Measurements from ENCODE around the gene PLA2G6. TPM values are rescaled to one million over a fixed set of nuclear protein-coding genes. Genes with fewer than 3 reads are reported as not detected.
A peak's percentile ranks its signal among the peaks of the same experiment; 100 is the strongest.

Gene PLA2G6
- total and polyA plus RNA-seq, 2 of the 13 experiments (the other 11 are each of a cell fraction or from before 2014, with no cell fraction given), result 4.8 to 11.5 TPM

GRCh38 chr22:38201711-38202436, 20.2 kb upstream of the PLA2G6 start, which contains the start of gene MAFF (continued):
- TF ChIP-seq ZNF142 (CRISPR knock-in tag; IDR thresholded peaks at IDR 0.05), result no peak
- peak; percentile 75; the same call in 1 of the 2 replicates for TF ChIP-seq ZNF772 (CRISPR knock-in tag; IDR thresholded peaks at IDR 0.05)
- TF ChIP-seq ZNF263 (CRISPR knock-in tag; IDR thresholded peaks at IDR 0.05), result no peak
- no peak for TF ChIP-seq ZNF281 (CRISPR knock-in tag; IDR thresholded peaks at IDR 0.05; ENCODE audit: borderline replicate concordance)
- TF ChIP-seq MNT (IDR thresholded peaks at IDR 0.05), result 0 out of 2 replicates have a peak, but pooled peaks have one; percentile 2
- TF ChIP-seq ZNF501 (CRISPR knock-in tag; IDR thresholded peaks at IDR 0.05), result no peak
- TF ChIP-seq IRX3 (CRISPR knock-in tag; IDR thresholded peaks at IDR 0.05; ENCODE audit: borderline replicate concordance, low read depth), result no peak
- TF ChIP-seq ZNF513 (CRISPR knock-in tag; conservative IDR thresholded peaks at IDR 0.05), result no peak
- TF ChIP-seq ZSCAN30 (CRISPR knock-in tag; IDR thresholded peaks at IDR 0.05), result no peak
- TF ChIP-seq DDIT3 (CRISPR knock-in tag; IDR thresholded peaks at IDR 0.05), result no peak
- no peak for TF ChIP-seq ZNF577 (CRISPR knock-in tag; IDR thresholded peaks at IDR 0.05; ENCODE audit: borderline replicate concordance, low read depth)
- no peak for TF ChIP-seq ZNF652 (CRISPR knock-in tag; IDR thresholded peaks at IDR 0.05; ENCODE audit: borderline replicate concordance, low read depth)
